ENCODE measurements around the gene CREB3L4.

GRCh38 chr1:153987621-153988020 lies 19.9 kb downstream of the CREB3L4 start:
- TF ChIP-seq CTCF (IDR thresholded peaks at IDR 0.05) (no peak), POLR2A (IDR thresholded peaks at IDR 0.05) (no peak)
